Activated T-cell treated with anti-CD3 and anti-CD28 coated beads for 4 hours (primary cell): Measurements from ENCODE around the gene TSSC4.
"Not testable (repeated sequence)": the region's sequence is repeated elsewhere in the genome, so short reads cannot be mapped to it uniquely, and the experiment has no call there.

ENCODE experiments used
- DNase-seq: peaks from one replicate; pipeline ENCODE4 v3.0.0-alpha.2; 2020

Gene TSSC4

GRCh38 chr11:2400069-2400761 is at the start of gene TSSC4:
Gene TSSC4, plus strand, starts transcription at chr11:2400750. Its CDS starts 1,884 bp downstream, at chr11:2402634.
- DNase-seq: peak; percentile 98

GRCh38 chr11:2351701-2352100 is 48.8 kb upstream of the TSSC4 start:
- DNase-seq: no peak

- no peak for DNase-seq
Measured at GRCh38 chr11:2352420-2352819, 48.1 kb upstream of the TSSC4 start.

- DNase-seq: no peak
Measured at GRCh38 chr11:2355000-2355644, 45.4 kb upstream of the TSSC4 start.

GRCh38 chr11:2357246-2357645 is 43.3 kb upstream of the TSSC4 start:
- no peak for DNase-seq

- not testable (repeated sequence) for DNase-seq
Measured at GRCh38 chr11:2357651-2358050, 42.9 kb upstream of the TSSC4 start.

- DNase-seq: no peak
Measured at GRCh38 chr11:2358754-2359442, 41.7 kb upstream of the TSSC4 start.

GRCh38 chr11:2359557-2359956 is 41.0 kb upstream of the TSSC4 start:
- no peak for DNase-seq

GRCh38 chr11:2360081-2360642 is 40.4 kb upstream of the TSSC4 start:
- no peak for DNase-seq

- no peak for DNase-seq
Measured at GRCh38 chr11:2361565-2361964, 39.0 kb upstream of the TSSC4 start.

GRCh38 chr11:2362414-2362813 is 38.1 kb upstream of the TSSC4 start:
- DNase-seq: no peak

GRCh38 chr11:2363130-2363529 is 37.4 kb upstream of the TSSC4 start:
- no peak for DNase-seq

- DNase-seq: no peak
Measured at GRCh38 chr11:2363577-2364370, 36.8 kb upstream of the TSSC4 start.

GRCh38 chr11:2364386-2364785 is 36.2 kb upstream of the TSSC4 start:
- DNase-seq: not testable (repeated sequence)

GRCh38 chr11:2365571-2366210 is 34.9 kb upstream of the TSSC4 start:
- DNase-seq: no peak

GRCh38 chr11:2366276-2366675 is 34.3 kb upstream of the TSSC4 start:
- DNase-seq: no peak

- DNase-seq: no peak
Measured at GRCh38 chr11:2366733-2367132, 33.8 kb upstream of the TSSC4 start.

- DNase-seq: no peak
Measured at GRCh38 chr11:2367266-2368160, 33.0 kb upstream of the TSSC4 start.

GRCh38 chr11:2368178-2368850 is 32.2 kb upstream of the TSSC4 start:
- DNase-seq: no peak

- no peak for DNase-seq
Measured at GRCh38 chr11:2368851-2369180, 31.7 kb upstream of the TSSC4 start.

- DNase-seq: no peak
Measured at GRCh38 chr11:2369320-2369719, 31.2 kb upstream of the TSSC4 start.
